ENCODE data around the gene KDM4B.
A peak's percentile ranks its signal among the peaks of the same experiment; 100 is the strongest.

KDM4B gene

DNA sequence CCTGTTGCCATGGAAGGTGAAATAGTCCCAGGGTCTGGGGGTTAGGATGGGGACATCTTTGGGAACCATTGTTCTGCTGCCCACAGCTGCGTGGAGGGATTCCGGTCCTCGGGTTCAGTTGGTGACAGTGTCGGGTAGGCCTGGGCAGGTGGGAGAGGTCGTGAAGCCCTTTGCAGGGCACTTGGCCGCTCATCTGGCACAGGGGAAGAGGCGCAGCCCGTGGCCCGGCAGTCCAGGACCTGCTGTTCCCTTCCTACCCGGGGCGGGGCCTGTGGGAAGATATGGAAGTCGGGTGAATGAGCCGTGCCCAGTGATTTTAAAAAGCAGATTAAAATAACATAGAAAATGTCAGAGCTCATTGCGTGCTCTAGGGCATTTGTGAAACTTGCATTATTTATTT, 44.8 kb downstream of the KDM4B start:
- DNase-seq (ENCODE audit: low read depth), result no peak

- no peak for DNase-seq (ENCODE audit: low read depth)
Observed at GRCh38 chr19:5014941-5015340, 46.0 kb downstream of the KDM4B start.

DNA sequence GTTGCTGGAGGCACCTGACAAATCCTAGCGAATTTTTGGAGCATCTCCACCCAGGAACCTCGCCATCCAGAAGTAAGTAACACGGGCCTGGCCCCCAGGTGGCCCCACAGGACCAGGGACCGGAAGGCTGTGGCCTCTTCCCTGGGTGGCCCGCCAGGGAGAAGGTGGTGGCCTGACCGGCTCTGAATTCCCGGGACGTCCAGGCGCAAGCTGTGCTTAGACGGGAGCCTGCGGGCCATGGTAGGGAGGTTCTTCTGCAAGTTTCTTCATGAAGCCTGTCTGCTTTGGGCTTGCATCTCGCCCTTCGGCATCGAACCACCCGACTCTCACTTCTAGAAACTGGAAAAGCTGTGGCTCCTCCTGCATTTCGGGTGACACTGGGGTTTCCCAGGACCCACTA, 47.4 kb downstream of the KDM4B start:
- DNase-seq (ENCODE audit: low read depth), result no peak

- DNase-seq (ENCODE audit: low read depth), result no peak
Observed at GRCh38 chr19:5016781-5017180, 47.9 kb downstream of the KDM4B start.

- no peak for DNase-seq (ENCODE audit: low read depth)
Observed at GRCh38 chr19:5017235-5017634, 48.3 kb downstream of the KDM4B start.

GRCh38 chr19:5018224-5019015, 49.5 kb downstream of the KDM4B start:
- DNase-seq (ENCODE audit: low read depth), result peak; percentile 79

GRCh38 chr19:5020368-5020767, 51.5 kb downstream of the KDM4B start:
- DNase-seq (ENCODE audit: low read depth), result no peak

DNA sequence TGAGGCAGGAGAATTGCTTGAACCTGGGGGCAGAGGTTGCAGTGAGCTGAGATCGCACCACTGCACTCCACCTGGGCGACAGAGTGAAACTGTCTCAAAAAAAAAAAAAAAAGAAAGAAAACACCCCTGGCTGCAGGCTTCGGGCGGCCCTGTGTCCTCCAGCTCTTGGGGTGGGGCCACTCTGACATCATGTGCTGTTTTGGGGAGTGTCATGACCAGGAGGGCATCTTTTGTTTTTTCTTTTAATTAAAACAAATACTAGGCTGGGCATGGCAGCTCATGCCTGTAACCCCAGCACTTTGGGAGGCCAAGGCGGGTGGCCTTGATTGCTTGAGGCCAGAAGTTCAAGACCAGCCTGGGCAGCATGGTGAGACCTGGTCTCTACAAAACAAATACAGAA, 52.1 kb downstream of the KDM4B start:
- DNase-seq (ENCODE audit: low read depth), result no peak

DNA sequence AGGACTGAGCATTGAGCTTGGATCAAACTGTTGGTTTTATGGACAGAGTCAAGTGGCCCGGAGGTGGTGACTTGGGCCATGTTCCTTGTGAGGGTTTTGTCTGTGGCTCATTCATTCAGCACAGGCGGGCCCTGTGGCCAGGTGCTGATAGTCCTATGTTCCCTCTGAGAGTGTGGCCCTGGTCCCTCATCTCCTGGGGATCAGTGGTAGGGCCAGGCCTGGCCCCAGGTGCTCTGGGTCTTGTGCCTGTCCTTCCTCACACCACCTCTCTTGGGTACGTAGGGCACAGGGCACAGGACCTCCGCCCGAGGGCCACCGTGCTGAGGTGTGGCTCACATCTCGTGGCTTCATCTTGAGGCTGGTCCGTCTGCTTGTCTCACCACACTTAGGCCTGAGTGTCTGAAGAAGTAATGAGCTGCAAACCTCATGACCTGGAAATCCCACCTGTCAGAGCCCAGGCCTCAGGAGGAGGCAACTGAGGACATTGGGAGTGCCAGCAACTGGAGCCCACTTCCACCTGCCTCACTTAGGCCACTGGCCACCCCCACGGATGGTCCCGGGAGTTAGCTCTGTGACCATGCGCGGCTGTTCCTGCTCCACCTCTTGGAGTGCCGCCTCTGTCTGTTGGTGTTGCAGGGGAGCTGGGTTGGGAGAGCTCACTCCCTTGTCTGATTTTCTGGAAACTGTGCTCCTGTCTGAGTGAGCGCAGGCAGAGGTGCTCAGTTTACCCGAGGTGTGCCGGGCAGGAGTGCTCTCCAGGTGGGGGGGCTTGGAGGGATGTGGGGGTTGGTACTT, 53.4 kb downstream of the KDM4B start:
- no peak for DNase-seq (ENCODE audit: low read depth)

GRCh38 chr19:5023128-5023571, 54.2 kb downstream of the KDM4B start:
- DNase-seq (ENCODE audit: low read depth), result no peak

- DNase-seq (ENCODE audit: low read depth), result no peak
Observed at GRCh38 chr19:5024282-5024681, 55.4 kb downstream of the KDM4B start.

- no peak for DNase-seq (ENCODE audit: low read depth)
Observed at GRCh38 chr19:5025027-5025426, 56.1 kb downstream of the KDM4B start.

- DNase-seq (ENCODE audit: low read depth), result no peak
Observed at GRCh38 chr19:5026706-5027273, 57.9 kb downstream of the KDM4B start.

- no peak for DNase-seq (ENCODE audit: low read depth)
Observed at GRCh38 chr19:5028229-5028886, 59.4 kb downstream of the KDM4B start.

DNA sequence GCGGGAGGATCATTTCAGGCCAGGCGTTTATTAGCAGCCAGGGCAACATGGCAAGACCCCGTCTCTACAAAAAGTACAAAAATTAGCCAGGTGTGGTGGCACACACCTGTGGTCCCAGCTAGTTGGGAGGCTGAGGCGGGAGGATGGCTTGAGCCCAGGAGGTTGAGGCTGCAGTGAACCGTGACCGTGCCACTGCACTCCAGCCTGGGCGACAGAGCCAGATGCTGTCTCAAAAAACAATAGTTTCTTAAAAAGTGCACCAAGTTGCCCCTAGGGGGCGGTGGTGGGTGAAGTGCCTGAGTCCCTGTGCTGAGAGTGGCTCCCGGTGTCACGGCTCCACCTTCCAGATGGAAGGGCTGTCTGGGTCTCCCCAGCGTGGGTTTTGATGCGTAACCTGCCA, 60.7 kb downstream of the KDM4B start:
- peak; percentile 63 for DNase-seq (ENCODE audit: low read depth)

DNA sequence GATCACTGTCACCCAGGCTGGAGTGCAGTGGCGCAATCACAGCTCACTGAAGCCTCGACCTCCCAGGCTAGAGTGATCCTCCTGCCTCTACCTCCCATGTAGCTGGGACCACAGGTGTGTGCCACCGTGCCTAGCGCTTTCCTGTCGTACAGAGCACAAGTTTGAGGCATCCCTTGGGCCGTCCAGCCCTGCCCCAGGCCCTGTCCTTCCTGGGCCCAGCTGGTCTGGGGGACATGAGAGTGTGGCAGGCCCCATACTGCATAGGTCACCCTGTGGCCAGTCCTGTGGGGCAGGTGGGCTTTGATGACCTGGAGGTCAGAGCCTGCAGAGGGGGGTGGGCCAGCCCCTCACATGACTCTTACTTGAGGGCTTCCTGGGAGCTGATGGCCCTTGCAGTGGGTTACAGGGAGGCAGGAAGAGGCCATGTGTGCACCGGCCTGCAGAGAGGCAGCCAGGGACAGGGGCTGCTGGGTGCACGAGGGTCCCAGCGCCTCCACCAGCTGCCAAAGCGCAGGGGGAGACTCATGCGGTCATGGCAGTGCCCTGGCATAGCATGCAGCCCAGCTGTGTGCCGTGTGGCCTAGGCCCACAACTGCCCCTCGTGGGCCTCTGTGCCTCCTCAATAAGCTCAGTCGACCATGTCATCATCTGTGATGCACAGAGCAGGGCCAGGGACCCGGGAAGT, 61.4 kb downstream of the KDM4B start:
- no peak for DNase-seq (ENCODE audit: low read depth)

DNA sequence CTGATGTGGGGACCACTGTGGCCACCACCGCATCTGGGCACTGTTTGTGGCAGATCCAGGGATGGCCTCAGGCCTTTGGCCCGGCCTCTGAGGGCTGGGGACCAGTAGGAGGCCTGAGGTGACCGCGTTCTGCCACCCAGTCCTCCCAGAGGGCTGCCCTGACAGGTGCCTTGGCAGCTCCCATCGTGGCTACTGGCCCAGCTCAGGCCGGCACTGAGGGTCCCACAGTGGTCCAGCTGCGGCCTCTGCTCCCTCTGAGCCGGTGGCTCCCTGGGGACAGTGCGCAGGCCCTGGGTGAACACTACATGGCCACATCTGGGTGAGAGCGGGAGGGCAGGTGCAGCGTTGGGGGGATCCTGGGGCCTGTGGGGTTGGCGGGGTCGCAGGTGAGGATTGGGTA, 61.9 kb downstream of the KDM4B start:
- no peak for DNase-seq (ENCODE audit: low read depth)

DNA sequence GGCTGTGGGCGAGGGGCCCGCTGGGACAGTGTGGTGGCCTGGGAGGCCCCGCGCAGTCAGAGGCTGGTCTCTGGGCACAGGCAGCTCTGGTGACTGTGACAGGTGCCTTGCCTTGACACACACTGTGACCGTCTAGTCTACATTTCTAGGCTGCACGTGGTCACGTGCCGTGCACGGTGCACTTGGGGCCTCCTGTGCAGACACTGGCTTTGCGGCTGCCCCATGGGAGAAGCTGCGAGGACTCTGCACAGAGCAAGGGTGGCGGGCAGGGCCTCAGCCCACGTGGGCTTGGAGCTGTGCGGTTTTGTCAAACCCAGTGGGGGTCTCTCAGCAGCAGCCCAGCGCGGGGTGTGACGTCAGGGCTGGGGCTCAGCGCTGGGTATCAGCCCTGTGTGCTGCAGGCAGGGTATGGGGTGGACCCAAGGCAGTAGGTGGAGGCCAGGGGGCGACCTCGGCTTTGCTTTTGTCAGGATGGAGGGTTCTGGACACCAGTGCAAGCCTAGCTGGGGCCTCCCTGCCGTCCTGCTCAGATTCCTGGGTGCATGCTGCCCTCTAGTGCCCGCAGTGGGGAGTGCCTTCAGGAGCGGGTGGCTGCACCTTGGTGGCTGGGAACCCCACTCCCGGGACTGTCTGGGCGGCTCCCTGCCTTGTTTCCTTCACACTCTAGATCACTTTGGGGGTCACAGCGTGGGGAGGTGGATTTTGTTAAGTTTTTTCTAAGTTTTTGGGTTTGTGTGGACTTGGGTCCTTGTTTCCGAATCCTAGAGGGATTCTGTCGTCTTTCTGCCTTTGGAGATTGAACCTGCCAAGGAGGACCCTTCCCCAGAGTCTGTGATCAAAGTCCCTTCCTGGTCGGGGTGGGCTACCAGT, 62.6 kb downstream of the KDM4B start:
- peak; percentile 79 for DNase-seq (ENCODE audit: low read depth)

GRCh38 chr19:5032101-5032967, 63.4 kb downstream of the KDM4B start:
- DNase-seq (ENCODE audit: low read depth), result peak; percentile 19

Measured in EH (cell line).